Uterus (tissue), 4 donors: ENCODE measurements around the gene SLC7A6OS. TPM values are rescaled to one million over a fixed set of nuclear protein-coding genes. Genes with fewer than 3 reads are reported as not detected.
A peak's percentile ranks its signal among the peaks of the same experiment; 100 is the strongest.

ENCODE experiments used
- DNase-seq, 2 donors: peaks; one replicate each; pipeline ENCODE4 v3.0.0-alpha.2; 2019 to 2020
- H3K27ac ChIP-seq, 2 donors: fragments of 200-600 bp; sonication (generic); 1 replicate in 1 of 2; 2 replicates in 1 of 2; pipeline ENCODE4 v1.5.1; 2016 to 2018
- H3K27me3 ChIP-seq, 2 donors: fragments of 200-600 bp; sonication (generic); one replicate each; pipeline ENCODE4 v1.5.1; 2018 to 2019; ENCODE audit warnings: control low read depth in 1 of 2
- H3K36me3 ChIP-seq, 2 donors: fragments of 200-600 bp; sonication (generic); one replicate each; pipeline ENCODE4 v1.5.1; 2019; ENCODE audit warnings: control low read depth in 1 of 2
- H3K4me1 ChIP-seq, 2 donors: fragments of 200-600 bp; sonication (generic); one replicate each; pipeline ENCODE4 v1.5.1; 2018 to 2019; ENCODE audit warnings: control low read depth in 1 of 2
- H3K4me3 ChIP-seq, 2 donors: fragments of 200-600 bp; sonication (generic); 1 replicate in 1 of 2; 2 replicates in 1 of 2; pipeline ENCODE4 v1.5.1; 2018 to 2019; ENCODE audit warnings: mild to moderate bottlenecking in 1 of 2
- H3K9me3 ChIP-seq, 2 donors: fragments of 200-600 bp; sonication (generic); one replicate each; pipeline ENCODE4 v1.5.1; 2019; ENCODE audit warnings: control low read depth in 1 of 2
- POLR2A ChIP-seq, 2 donors: fragments of 450-650 bp; IDR thresholded peaks; one replicate each; pipeline ENCODE4 v1.6.1; 2016; ENCODE audit warnings: antibody characterized with exemption in 2 of 2, mild to moderate bottlenecking in 1 of 2, moderate library complexity in 1 of 2
- intact Hi-C: fragments of 100-400 bp; cut with DNase I; formaldehyde crosslinking; loops from one replicate; pipeline ENCODE4 v1.15.1; 2023; ENCODE audit warnings: low total_unique reads
- total RNA-seq, 4 donors: library from RNA; depleted of rRNA in 3 of 4; stranded (reverse); fragments of >200 nt in 3 of 4; gene quantifications; one replicate each; pipeline versions ENCODE4 v1.1.0 to v1.2.4, GENCODE V29; 2014 to 2023
- TF ChIP-seq, protein P1 (sequence below), 4 experiments: fragments of 200-600 bp in 2 of 4; fragments of 450-650 bp in 2 of 4; sonication (generic) in 2 of 4; IDR thresholded peaks; one replicate each; pipeline ENCODE4 v1.5.1; 2016 to 2019; ENCODE audit warnings: antibody characterized with exemption in 4 of 4, mild to moderate bottlenecking in 2 of 4, moderate library complexity in 1 of 4
- donor health status: DM: yes; HTN: yes; CAD: no.

The SLC7A6OS gene
- total RNA-seq, 4 donors from 2014 or later, result 7.6 to 18.9 (median 13.4) TPM

DNA sequence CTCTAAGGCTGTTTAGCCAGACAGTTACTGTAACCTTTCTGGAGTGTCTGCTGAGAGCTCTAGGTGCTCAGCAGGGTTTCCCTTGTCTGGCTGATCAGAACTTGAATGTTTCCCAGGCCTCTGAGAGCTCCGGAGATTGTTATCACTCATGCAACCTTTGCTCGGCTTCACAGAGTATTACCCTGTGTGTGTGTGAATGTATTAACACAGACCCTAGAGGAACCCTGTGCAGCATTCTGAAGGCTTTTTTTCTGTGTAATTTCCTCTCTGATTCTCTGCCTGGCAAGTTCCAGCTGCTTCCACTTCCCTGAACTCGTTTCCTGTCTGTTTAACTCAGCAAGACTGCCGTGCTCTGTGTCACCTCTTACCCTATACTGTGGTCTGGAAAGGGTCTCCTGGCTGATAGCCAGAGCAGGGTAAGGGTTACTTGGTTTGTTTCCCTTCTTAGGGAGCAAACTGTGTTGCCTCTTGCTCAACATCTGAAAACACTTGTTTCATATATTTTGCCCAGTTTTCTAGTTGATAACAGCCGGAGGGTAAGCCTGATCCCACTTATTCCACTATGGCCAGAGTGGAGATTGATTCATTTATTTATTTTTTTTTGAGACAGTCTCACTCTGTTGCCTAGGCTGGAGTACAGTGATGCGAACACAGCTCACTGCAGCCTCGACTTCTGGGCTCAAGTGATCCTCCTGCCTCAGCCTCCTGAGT lies 21.8 kb upstream of the SLC7A6OS start:
- no peaks in the 10 kb centered on the region for H3K4me1 ChIP-seq
- intact Hi-C loops, result no loop called here
- no peaks in the 10 kb centered on the region for H3K36me3 ChIP-seq
- TF ChIP-seq, protein P1, sequence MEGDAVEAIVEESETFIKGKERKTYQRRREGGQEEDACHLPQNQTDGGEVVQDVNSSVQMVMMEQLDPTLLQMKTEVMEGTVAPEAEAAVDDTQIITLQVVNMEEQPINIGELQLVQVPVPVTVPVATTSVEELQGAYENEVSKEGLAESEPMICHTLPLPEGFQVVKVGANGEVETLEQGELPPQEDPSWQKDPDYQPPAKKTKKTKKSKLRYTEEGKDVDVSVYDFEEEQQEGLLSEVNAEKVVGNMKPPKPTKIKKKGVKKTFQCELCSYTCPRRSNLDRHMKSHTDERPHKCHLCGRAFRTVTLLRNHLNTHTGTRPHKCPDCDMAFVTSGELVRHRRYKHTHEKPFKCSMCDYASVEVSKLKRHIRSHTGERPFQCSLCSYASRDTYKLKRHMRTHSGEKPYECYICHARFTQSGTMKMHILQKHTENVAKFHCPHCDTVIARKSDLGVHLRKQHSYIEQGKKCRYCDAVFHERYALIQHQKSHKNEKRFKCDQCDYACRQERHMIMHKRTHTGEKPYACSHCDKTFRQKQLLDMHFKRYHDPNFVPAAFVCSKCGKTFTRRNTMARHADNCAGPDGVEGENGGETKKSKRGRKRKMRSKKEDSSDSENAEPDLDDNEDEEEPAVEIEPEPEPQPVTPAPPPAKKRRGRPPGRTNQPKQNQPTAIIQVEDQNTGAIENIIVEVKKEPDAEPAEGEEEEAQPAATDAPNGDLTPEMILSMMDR (IDR thresholded peaks at IDR 0.05), result no peak
- no peak for TF ChIP-seq POLR2A (IDR thresholded peaks at IDR 0.05)
- no peaks in the 10 kb centered on the region for H3K9me3 ChIP-seq
- DNase-seq, result peak in 1 of 2 donors; percentile 36
- no peaks in the 10 kb centered on the region for H3K27me3 ChIP-seq
- H3K27ac ChIP-seq, result peak overlapping the region in 1 of 2 donors; percentile 9
- H3K4me3 ChIP-seq, result no peak overlapping the region

DNA sequence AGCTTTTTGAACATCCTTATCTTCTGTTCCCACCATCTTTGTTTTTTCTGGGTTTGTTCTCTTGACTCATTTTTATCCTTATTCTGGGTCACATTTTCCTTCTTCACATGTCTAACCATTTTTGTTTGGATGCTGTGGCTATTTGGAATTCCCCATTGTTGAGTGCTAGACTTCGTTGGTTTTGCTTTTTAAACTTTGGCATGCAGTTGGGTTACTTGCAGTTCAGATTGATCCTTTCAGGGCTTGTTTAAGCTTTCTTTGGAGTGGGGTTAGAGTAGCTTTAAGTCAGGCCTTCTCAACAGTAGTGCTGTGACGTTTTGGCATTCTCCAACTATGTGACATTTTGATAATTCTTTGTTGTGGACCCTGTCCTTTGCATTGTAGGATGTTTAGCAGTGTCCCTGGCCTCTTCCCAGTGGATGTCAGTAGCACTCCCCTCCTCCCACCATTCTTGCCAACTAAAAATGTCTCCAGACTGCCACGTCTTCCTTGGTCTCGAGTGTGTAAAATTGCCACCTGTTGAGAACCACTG lies 21.2 kb upstream of the SLC7A6OS start:
- Histone ChIP-seq H3K4me1 (no peaks in the 10 kb centered on the region), H3K4me3 (no peak overlapping the region), H3K9me3 (no peaks in the 10 kb centered on the region), H3K27ac (peak overlapping the region in 1 of 2 donors; percentile 9), H3K36me3 (no peaks in the 10 kb centered on the region), H3K27me3 (no peaks in the 10 kb centered on the region)
- intact Hi-C loops, result no loop called here
- TF ChIP-seq, protein P1 (IDR thresholded peaks at IDR 0.05), result no peak
- no peak for TF ChIP-seq POLR2A (IDR thresholded peaks at IDR 0.05)
- DNase-seq, result no peak

DNA sequence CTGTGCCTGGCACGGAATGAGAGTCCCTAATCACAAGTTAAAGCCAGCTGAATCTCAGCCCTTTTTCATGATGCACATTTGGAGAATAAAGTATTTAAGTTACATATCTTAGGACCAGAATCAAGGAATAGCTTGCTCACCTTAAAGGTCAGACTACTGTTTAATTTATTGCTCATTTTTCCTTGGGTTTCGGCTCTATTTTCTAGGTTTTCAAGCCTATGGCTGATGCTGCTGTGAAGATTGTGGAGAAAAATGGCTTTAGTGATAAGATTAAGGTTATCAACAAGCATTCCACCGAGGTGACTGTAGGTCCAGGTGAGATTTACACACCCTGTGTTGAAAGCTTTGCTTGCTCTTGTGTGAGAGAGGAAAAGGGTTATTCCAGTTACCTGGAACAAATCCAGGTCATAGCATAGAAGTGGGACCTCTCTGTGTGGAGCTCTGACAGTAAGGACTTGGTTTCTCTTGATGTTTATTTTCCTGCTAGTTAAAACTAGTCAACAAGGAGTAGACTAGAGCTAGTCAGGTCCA lies 18.2 kb upstream of the SLC7A6OS start:
- Histone ChIP-seq H3K4me1 (no peaks in the 10 kb centered on the region), H3K27ac (no peak overlapping the region), H3K27me3 (no peaks in the 10 kb centered on the region), H3K36me3 (no peaks in the 10 kb centered on the region), H3K9me3 (no peaks in the 10 kb centered on the region), H3K4me3 (no peak overlapping the region)
- intact Hi-C loops, result loop anchor here (5.0 kb wide), 1 partner anchor 67 kb away; the partner anchor contains the start of gene SLC7A6
- DNase-seq, result no peak
- TF ChIP-seq, protein P1 (IDR thresholded peaks at IDR 0.05), result no peak
- no peak for TF ChIP-seq POLR2A (IDR thresholded peaks at IDR 0.05)

DNA sequence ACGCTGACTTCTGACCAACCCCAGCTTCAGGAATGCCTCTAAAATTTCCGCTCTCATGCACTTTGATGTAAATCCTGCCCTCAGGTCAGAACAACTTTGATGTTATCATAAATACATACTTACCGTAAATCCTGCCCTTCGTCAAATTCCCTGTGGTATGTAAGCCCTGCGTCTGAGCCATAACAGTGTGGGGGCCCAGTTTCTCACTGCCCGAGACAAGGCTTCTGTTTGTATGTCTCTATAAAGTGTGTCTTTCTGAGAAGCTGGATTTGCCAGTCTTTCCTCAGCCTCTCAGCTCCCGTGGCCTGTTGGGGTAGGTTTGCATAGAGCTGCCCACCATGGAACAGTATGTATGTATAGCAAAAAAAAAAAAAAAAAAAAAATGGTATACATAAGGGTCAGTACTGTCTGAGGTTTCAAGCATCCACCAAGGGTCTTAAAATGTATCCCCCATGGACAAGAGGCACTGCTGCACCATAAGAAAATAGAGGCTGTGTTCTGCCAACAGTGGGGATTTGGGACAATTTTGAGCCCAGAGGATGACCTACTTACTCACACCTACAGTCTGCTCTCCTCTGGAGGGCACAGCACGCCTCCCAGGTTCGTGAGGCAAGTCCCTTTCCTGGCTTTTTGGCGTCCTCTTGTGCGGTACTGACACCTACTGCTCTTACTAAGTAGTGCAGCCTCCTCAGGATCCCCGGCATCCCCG lies 17.6 kb upstream of the SLC7A6OS start:
- Histone ChIP-seq H3K27me3 (no peaks in the 10 kb centered on the region), H3K9me3 (no peaks in the 10 kb centered on the region), H3K27ac (no peak overlapping the region), H3K36me3 (no peaks in the 10 kb centered on the region), H3K4me1 (no peaks in the 10 kb centered on the region), H3K4me3 (no peak overlapping the region)
- TF ChIP-seq, protein P1 (IDR thresholded peaks at IDR 0.05), result peak; percentile 83 to 93 (median 88)
- TF ChIP-seq POLR2A (IDR thresholded peaks at IDR 0.05), result no peak
- intact Hi-C loops, result loop anchor here (5.0 kb wide), 1 partner anchor 66 kb away; the partner anchor contains the start of gene SLC7A6
- DNase-seq, result peak; percentile 72 to 73
